ENCODE measurements around the gene DOCK9. TPM values are rescaled to one million over a fixed set of nuclear protein-coding genes. Genes with fewer than 3 reads are reported as not detected.

The DOCK9 gene
- total and polyA plus RNA-seq, 9 of the 15 experiments (the other 6 are each of a cell fraction or from before 2014, with no cell fraction given), result 3.5 to 25.3 (median 16.7) TPM

- TF ChIP-seq TFE3 (CRISPR knock-in tag; IDR thresholded peaks at IDR 0.05), result no peak
- TF ChIP-seq KDM1A (IDR thresholded peaks at IDR 0.05), result no peak
- no peak for TF ChIP-seq ZNF551 (CRISPR knock-in tag; IDR thresholded peaks at IDR 0.05)
These were observed 126.6 kb downstream of the DOCK9 start (continued) for GRCh38 chr13:98851276-98851675.

GRCh38 chr13:98848746-98849145 is 129.1 kb downstream of the DOCK9 start:
- DNase-seq (ENCODE audit: extremely low read depth in 1 of 4, low spot score in 3 of 4) (no peak), FAIRE-seq (no peak), ATAC-seq (no peak)
- ChIA-PET POLR2A (no interaction called here), CTCF (ENCODE audit: low intra/inter-chr PET ratio) (no interaction called here)
- Histone ChIP-seq H4K20me1 (replicated peaks; ENCODE audit: control insufficient read depth, insufficient read depth, low read length) (no peaks in the 10 kb centered on the region), H3K27ac (ENCODE audit: extremely low read depth, low read depth, low read length) (no peak overlapping the region), H3K9me1 (ENCODE audit: control insufficient read depth, insufficient read depth, low read length) (no peaks in the 10 kb centered on the region), H2AFZ (ENCODE audit: low read depth, low read length) (no peak overlapping the region), H3K4me1 (replicated peaks in 1 of 2; ENCODE audit: control insufficient read depth in 2 of 2, insufficient read depth in 2 of 2, low read length in 2 of 2) (peaks cover 0 to 5% of the 10 kb centered on the region in 2 experiments; a peak in 1 of 5 replicates), H3K9ac (ENCODE audit: insufficient read depth in 1 of 2, low read depth in 2 of 2, low read length in 2 of 2) (no peak overlapping the region), H3K27me3 (ENCODE audit: control insufficient read depth in 2 of 2, insufficient read depth in 2 of 2, low read length in 2 of 2) (no peaks in the 10 kb centered on the region), H3K4me2 (ENCODE audit: insufficient read depth, low read length) (no peak overlapping the region), H3K79me2 (ENCODE audit: control insufficient read depth, insufficient read depth, low read length) (no peaks in the 10 kb centered on the region), H3K36me3 (ENCODE audit: control insufficient read depth, insufficient read depth, low read length) (peaks cover 24% of the 10 kb centered on the region; the same call in 1 of the 3 replicates), H3K9me3 (replicated peaks; ENCODE audit: control insufficient read depth, insufficient read depth, low read depth, low read length) (no peaks in the 10 kb centered on the region), H3K4me3 (no peak overlapping the region)
- intact Hi-C loops (cut with micrococcal nuclease) (loop anchor here (10.0 kb wide), 1 partner anchor 416 kb away; no protein-coding TSS in a partner anchor), in situ Hi-C loops (cut with MboI) (no loop called here)
- TF ChIP-seq NR1H2 (CRISPR knock-in tag; IDR thresholded peaks at IDR 0.05) (no peak), TEAD1 (CRISPR knock-in tag; IDR thresholded peaks at IDR 0.05) (no peak), SMAD3 (CRISPR knock-in tag; conservative IDR thresholded peaks at IDR 0.05) (no peak), RBM22 (IDR thresholded peaks at IDR 0.05; ENCODE audit: low read depth, low read length, poor library complexity, severe bottlenecking) (no peak), TSHZ1 (CRISPR knock-in tag; IDR thresholded peaks at IDR 0.05) (no peak)
- no TSS peak for BruUV-seq (replicated peaks)
- 98% methylated on average over 7 of the region's 7 CpGs for WGBS (ENCODE audit: insufficient coverage, low coverage, missing lambda C conversion rate)

All from K562 (cell line).